HG03520 (cell line): Measurements from ENCODE around the gene DOCK1.

ENCODE experiments used
- ATAC-seq: cut with Tn5 transposase; IDR thresholded peaks from one replicate; pipeline ENCODE4 v1.9.1; 2021; ENCODE audit warnings: mild to moderate bottlenecking, moderate library complexity; ENCODE audit not compliant: unreplicated experiment

Gene DOCK1

GRCh38 chr10:127411062-127411461, 505.8 kb downstream of the DOCK1 start:
- no peak for ATAC-seq

GRCh38 chr10:127413326-127413725, 508.1 kb downstream of the DOCK1 start:
- no peak for ATAC-seq

- ATAC-seq: no peak
Observed at GRCh38 chr10:127414024-127414423, 508.8 kb downstream of the DOCK1 start.

GRCh38 chr10:127415116-127415515, 509.9 kb downstream of the DOCK1 start:
- no peak for ATAC-seq

GRCh38 chr10:127415901-127416581, 510.8 kb downstream of the DOCK1 start:
- ATAC-seq: no peak

GRCh38 chr10:127417031-127417430, 511.8 kb downstream of the DOCK1 start:
- no peak for ATAC-seq

- no peak for ATAC-seq
Observed at GRCh38 chr10:127417686-127418401, 512.6 kb downstream of the DOCK1 start.

GRCh38 chr10:127418536-127419168, 513.4 kb downstream of the DOCK1 start:
- ATAC-seq: no peak

GRCh38 chr10:127420138-127420684, 515.0 kb downstream of the DOCK1 start:
- no peak for ATAC-seq

- no peak for ATAC-seq
Observed at GRCh38 chr10:127423218-127423915, 518.1 kb downstream of the DOCK1 start.

GRCh38 chr10:127424594-127425264, 519.5 kb downstream of the DOCK1 start:
- ATAC-seq: no peak

GRCh38 chr10:127426746-127427145, 521.5 kb downstream of the DOCK1 start:
- ATAC-seq: no peak

GRCh38 chr10:127427926-127428325, 522.7 kb downstream of the DOCK1 start:
- no peak for ATAC-seq

- ATAC-seq: no peak
Observed at GRCh38 chr10:127428385-127428980, 523.3 kb downstream of the DOCK1 start.

GRCh38 chr10:127429601-127430312, 524.5 kb downstream of the DOCK1 start:
- no peak for ATAC-seq

GRCh38 chr10:127431525-127431924, 526.3 kb downstream of the DOCK1 start:
- no peak for ATAC-seq

GRCh38 chr10:127434006-127434405, 528.8 kb downstream of the DOCK1 start:
- no peak for ATAC-seq

- ATAC-seq: no peak
Observed at GRCh38 chr10:127435246-127435645, 530.0 kb downstream of the DOCK1 start.

- ATAC-seq: no peak
Observed at GRCh38 chr10:127440371-127440770, 535.1 kb downstream of the DOCK1 start.
